Measurements from ENCODE around the gene RPL22.

DNA sequence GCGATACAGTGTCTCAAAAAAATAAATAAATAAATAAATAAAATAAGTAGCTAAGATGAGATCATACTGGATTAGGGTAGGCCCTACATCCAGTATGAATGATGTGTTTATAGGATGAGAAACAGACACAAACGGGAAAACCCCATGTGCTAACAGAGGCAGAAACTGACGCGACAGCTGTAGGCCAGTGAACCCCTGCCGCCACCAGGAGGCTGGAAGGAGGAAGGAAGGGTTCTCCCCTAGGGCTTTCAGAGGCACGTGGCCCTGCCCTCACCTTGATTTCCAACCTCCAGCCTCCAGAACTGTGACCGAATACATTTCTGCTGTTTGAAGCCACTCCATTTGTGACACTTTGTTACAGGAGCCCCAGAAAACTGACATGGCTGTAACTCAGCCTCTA, 57.8 kb downstream of the RPL22 start:
- no peak for TF ChIP-seq POLR2A (IDR thresholded peaks at IDR 0.05)
- no peak for TF ChIP-seq CTCF (IDR thresholded peaks at IDR 0.05)
